Prostate gland (tissue), 2 donors: ENCODE measurements around the gene PTPRM. TPM values are rescaled to one million over a fixed set of nuclear protein-coding genes. Genes with fewer than 3 reads are reported as not detected.

Experiments
- DNase-seq: peaks from one replicate; pipeline ENCODE4 v3.0.0-alpha.2; 2019; ENCODE audit warnings: low spot score
- H3K27ac ChIP-seq, 2 donors: fragments of 200-600 bp; sonication (generic); 2 replicates each; pipeline ENCODE4 v1.5.1; 2017 to 2019
- H3K27me3 ChIP-seq: fragments of 200-600 bp; sonication (generic); replicated peaks from 2 replicates; pipeline ENCODE4 v1.5.1; 2019; ENCODE audit not compliant: insufficient read depth
- H3K36me3 ChIP-seq, 2 donors: fragments of 200-600 bp; sonication (generic); 1 replicate in 1 of 2; 2 replicates in 1 of 2; pipeline versions ENCODE4 v1.5.1 to v1.8.1; 2017 to 2019
- H3K4me1 ChIP-seq: fragments of 200-600 bp; sonication (generic); replicated peaks from 2 replicates; pipeline ENCODE4 v1.5.1; 2019
- H3K4me3 ChIP-seq, 2 donors: fragments of 200-600 bp; sonication (generic); 2 replicates each; pipeline ENCODE4 v1.5.1; 2017 to 2019
- H3K9me3 ChIP-seq: fragments of 200-600 bp; sonication (generic); 2 replicates; pipeline ENCODE4 v1.5.1; 2017
- CTCF ChIP-seq, 4 experiments: fragments of 200-600 bp in 2 of 4; fragments of 450-650 bp in 2 of 4; sonication (generic) in 2 of 4; IDR thresholded peaks; 1 replicate in 3 of 4; 2 replicates in 1 of 4; pipeline ENCODE4 v1.5.1; 2016 to 2019; ENCODE audit warnings: antibody characterized with exemption in 4 of 4, mild to moderate bottlenecking in 2 of 4, moderate library complexity in 2 of 4
- POLR2A ChIP-seq: fragments of 450-650 bp; IDR thresholded peaks from one replicate; pipeline ENCODE4 v1.6.1; 2016; ENCODE audit warnings: antibody characterized with exemption, mild to moderate bottlenecking
- POLR2AphosphoS5 ChIP-seq: sonication (generic); formaldehyde crosslinking; IDR thresholded peaks from one replicate; pipeline ENCODE4 v1.6.1; 2017; ENCODE audit warnings: antibody characterized with exemption
- WGBS: methylation state at CpG from one replicate; pipeline ENCODE4 v1.1.5; 2018; 5-methylcytosine and 5-hydroxymethylcytosine counted together
- intact Hi-C: fragments of 100-400 bp; cut with DNase I; formaldehyde crosslinking; loops from one replicate; pipeline ENCODE4 v1.14.2; 2022
- total RNA-seq, 2 donors: library from RNA; depleted of rRNA; stranded (reverse); fragments of >200 nt; gene quantifications; one replicate each; pipeline ENCODE4 v1.1.0, GENCODE V29; 2016

Gene PTPRM
- total RNA-seq, 2 donors from 2014 or later, result 32.9 to 92.6 TPM

- Histone ChIP-seq H3K9me3 (no peaks in the 10 kb centered on the region), H3K36me3 (no peaks in the 10 kb centered on the region), H3K27ac (peak overlapping the region in 1 of 2 donors; percentile 49), H3K4me1 (peaks cover 7% of the 10 kb centered on the region), H3K27me3 (no peaks in the 10 kb centered on the region), H3K4me3 (no peak overlapping the region)
- TF ChIP-seq POLR2AphosphoS5 (peak; percentile 57), CTCF (IDR thresholded peaks at IDR 0.05) (peak in 3 of 4 experiments; percentile 8 to 53 (median 46)), POLR2A (no peak)
- intact Hi-C loops, result loop anchor here (2.0 to 10.0 kb wide), 2 partner anchors 189 to 481 kb away; partner anchors contain the start of gene PTPRM
- WGBS, result 74% methylated on average over 4 of the region's 4 CpGs
- no peak for DNase-seq
Observed at GRCh38 chr18:7755753-7756475, 188.8 kb downstream of the PTPRM start.

DNA sequence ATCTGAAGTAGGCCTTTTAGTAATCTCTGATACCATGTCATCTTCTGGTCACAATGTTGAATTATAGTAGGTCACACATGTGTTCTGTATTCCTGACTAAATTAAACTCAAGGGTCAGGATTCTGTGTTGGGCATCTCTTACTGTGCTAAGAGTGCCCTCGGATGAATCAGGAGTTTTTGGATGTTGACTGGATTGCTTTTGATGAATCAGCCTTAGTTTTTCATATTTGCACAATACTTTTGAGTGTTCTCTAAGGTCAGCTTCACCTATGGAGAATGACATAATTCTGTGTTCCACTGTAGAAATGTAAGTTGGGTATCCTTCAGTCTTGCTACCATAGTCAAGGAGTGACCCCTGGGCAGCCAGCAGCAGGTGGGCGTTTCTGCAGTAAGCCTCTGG lies 190.1 kb downstream of the PTPRM start:
- Histone ChIP-seq H3K4me3 (no peak overlapping the region), H3K27ac (no peak overlapping the region), H3K4me1 (peaks cover 7% of the 10 kb centered on the region), H3K36me3 (no peaks in the 10 kb centered on the region), H3K27me3 (no peaks in the 10 kb centered on the region), H3K9me3 (no peaks in the 10 kb centered on the region)
- intact Hi-C loops, result loop anchor here (10.0 kb wide), 1 partner anchor 482 kb away; no protein-coding TSS in a partner anchor
- TF ChIP-seq POLR2A (no peak), CTCF (IDR thresholded peaks at IDR 0.05) (no peak), POLR2AphosphoS5 (no peak)
- DNase-seq, result no peak
- WGBS, result 92% methylated on average over 2 of the region's 2 CpGs

GRCh38 chr18:7758764-7759163 lies 191.6 kb downstream of the PTPRM start:
- Histone ChIP-seq H3K9me3 (no peaks in the 10 kb centered on the region), H3K36me3 (no peaks in the 10 kb centered on the region), H3K27me3 (no peaks in the 10 kb centered on the region), H3K27ac (no peak overlapping the region), H3K4me1 (peaks cover 7% of the 10 kb centered on the region), H3K4me3 (no peak overlapping the region)
- DNase-seq, result no peak
- intact Hi-C loops, result loop anchor here (10.0 kb wide), 1 partner anchor 484 kb away; no protein-coding TSS in a partner anchor
- 66% methylated on average over 2 of the region's 2 CpGs for WGBS
- no peak for TF ChIP-seq CTCF (IDR thresholded peaks at IDR 0.05)
- TF ChIP-seq POLR2A, result no peak
- TF ChIP-seq POLR2AphosphoS5, result no peak

GRCh38 chr18:7760967-7761948 lies 194.1 kb downstream of the PTPRM start:
- no peak for DNase-seq
- TF ChIP-seq POLR2AphosphoS5 (peak; percentile 56), POLR2A (no peak), CTCF (IDR thresholded peaks at IDR 0.05) (no peak)
- intact Hi-C loops, result no loop called here
- Histone ChIP-seq H3K27me3 (no peaks in the 10 kb centered on the region), H3K4me3 (no peak overlapping the region), H3K27ac (no peak overlapping the region), H3K4me1 (no peaks in the 10 kb centered on the region), H3K9me3 (no peaks in the 10 kb centered on the region), H3K36me3 (no peaks in the 10 kb centered on the region)
- 30% methylated on average over 6 of the region's 6 CpGs for WGBS
